GM12891 (cell line): ENCODE measurements around the gene ARHGAP6.

ENCODE experiments used
- PAX5 ChIP-seq: IDR thresholded peaks from 2 replicates; pipeline ENCODE4 v1.6.1; 2011; ENCODE audit warnings: low read length, moderate library complexity, mild to moderate bottlenecking; ENCODE audit not compliant: insufficient read depth, severe bottlenecking
- POLR2A ChIP-seq: IDR thresholded peaks from 2 replicates; pipeline ENCODE4 v1.6.1; 2011; ENCODE audit warnings: low read depth, low read length, control low read depth
- POLR2AphosphoS5 ChIP-seq: IDR thresholded peaks from 2 replicates; pipeline ENCODE4 v1.6.1; 2011; ENCODE audit warnings: low read depth, low read length, control low read depth
- POU2F2 ChIP-seq: IDR thresholded peaks from 2 replicates; pipeline ENCODE4 v1.6.1; 2011; ENCODE audit warnings: low read depth, mild to moderate bottlenecking, control low read depth, low read length, moderate library complexity
- SPI1 ChIP-seq: IDR thresholded peaks from 2 replicates; pipeline ENCODE4 v1.6.1; 2011; ENCODE audit warnings: low read depth, low read length, control low read depth
- TAF1 ChIP-seq: IDR thresholded peaks from 2 replicates; pipeline ENCODE4 v1.6.1; 2011; ENCODE audit warnings: low read depth, low read length, control low read depth

DNA sequence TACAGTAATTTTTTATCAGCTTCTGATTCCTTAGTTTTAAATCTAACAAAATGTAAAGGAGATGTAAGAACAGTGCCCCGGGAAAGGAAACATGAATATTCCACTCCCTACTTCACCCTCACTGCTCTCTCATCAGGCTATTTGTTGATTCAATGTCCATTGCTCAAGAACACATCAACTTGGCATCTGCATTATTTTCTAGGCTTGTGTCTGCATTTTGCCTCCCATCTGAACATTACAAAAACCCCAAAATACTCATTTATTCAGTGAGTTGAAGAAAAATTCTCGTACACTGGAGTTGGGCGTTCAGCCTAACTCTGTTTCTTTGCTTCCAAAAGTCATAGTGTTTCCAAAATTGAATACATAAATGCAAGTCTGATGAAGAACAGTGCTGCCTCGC lies 25.6 kb downstream of the ARHGAP6 start:
- TF ChIP-seq TAF1: no peak
- no peak for TF ChIP-seq POLR2A
- no peak for TF ChIP-seq POLR2AphosphoS5
- no peak for TF ChIP-seq POU2F2
- TF ChIP-seq SPI1: no peak
- no peak for TF ChIP-seq PAX5
